ENCODE results near the gene TP73. TPM values are rescaled to one million over a fixed set of nuclear protein-coding genes. Genes with fewer than 3 reads are reported as not detected.

The TP73 gene
- total RNA-seq, 4 donors from 2014 or later: 0.30 to 0.76 TPM; not detected in 2

- TF ChIP-seq POLR2A (IDR thresholded peaks at IDR 0.05): no peak
- TF ChIP-seq, protein P1, sequence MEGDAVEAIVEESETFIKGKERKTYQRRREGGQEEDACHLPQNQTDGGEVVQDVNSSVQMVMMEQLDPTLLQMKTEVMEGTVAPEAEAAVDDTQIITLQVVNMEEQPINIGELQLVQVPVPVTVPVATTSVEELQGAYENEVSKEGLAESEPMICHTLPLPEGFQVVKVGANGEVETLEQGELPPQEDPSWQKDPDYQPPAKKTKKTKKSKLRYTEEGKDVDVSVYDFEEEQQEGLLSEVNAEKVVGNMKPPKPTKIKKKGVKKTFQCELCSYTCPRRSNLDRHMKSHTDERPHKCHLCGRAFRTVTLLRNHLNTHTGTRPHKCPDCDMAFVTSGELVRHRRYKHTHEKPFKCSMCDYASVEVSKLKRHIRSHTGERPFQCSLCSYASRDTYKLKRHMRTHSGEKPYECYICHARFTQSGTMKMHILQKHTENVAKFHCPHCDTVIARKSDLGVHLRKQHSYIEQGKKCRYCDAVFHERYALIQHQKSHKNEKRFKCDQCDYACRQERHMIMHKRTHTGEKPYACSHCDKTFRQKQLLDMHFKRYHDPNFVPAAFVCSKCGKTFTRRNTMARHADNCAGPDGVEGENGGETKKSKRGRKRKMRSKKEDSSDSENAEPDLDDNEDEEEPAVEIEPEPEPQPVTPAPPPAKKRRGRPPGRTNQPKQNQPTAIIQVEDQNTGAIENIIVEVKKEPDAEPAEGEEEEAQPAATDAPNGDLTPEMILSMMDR (IDR thresholded peaks at IDR 0.05): no peak
- H3K9me3 ChIP-seq: no peaks in the 10 kb centered on the region
- no peaks in the 10 kb centered on the region for H3K36me3 ChIP-seq
- no peak for DNase-seq
- H3K27me3 ChIP-seq: peaks cover 18 to 27% of the 10 kb centered on the region in 2 donors
- peaks cover 0 to 28% of the 10 kb centered on the region in 2 donors for H3K4me1 ChIP-seq
- peak overlapping the region in 1 of 2 donors; percentile 30 for H3K4me3 ChIP-seq
- H3K27ac ChIP-seq: no peak overlapping the region
- intact Hi-C loops (cut with DNase I; ENCODE audit: low total_unique reads): no loop called here
These were observed 401 bp downstream of the TP73 start for GRCh38 chr1:3652548-3653285.

GRCh38 chr1:3653286-3653618, 936 bp downstream of the TP73 start:
- DNase-seq: no peak
- TF ChIP-seq, protein P1 (IDR thresholded peaks at IDR 0.05): no peak
- no peak for TF ChIP-seq POLR2A (IDR thresholded peaks at IDR 0.05)
- intact Hi-C loops (cut with DNase I; ENCODE audit: low total_unique reads): no loop called here
- Histone ChIP-seq H3K4me1 (peaks cover 0 to 28% of the 10 kb centered on the region in 2 donors), H3K27ac (no peak overlapping the region), H3K4me3 (no peak overlapping the region), H3K27me3 (peaks cover 18 to 27% of the 10 kb centered on the region in 2 donors), H3K36me3 (no peaks in the 10 kb centered on the region), H3K9me3 (no peaks in the 10 kb centered on the region)

- TF ChIP-seq POLR2A (IDR thresholded peaks at IDR 0.05): no peak
- TF ChIP-seq, protein P1 (IDR thresholded peaks at IDR 0.05): no peak
- no peaks in the 10 kb centered on the region for H3K9me3 ChIP-seq
- no peak overlapping the region for H3K4me3 ChIP-seq
- no peak overlapping the region for H3K27ac ChIP-seq
- no peaks in the 10 kb centered on the region for H3K36me3 ChIP-seq
- H3K27me3 ChIP-seq: peaks cover 18 to 27% of the 10 kb centered on the region in 2 donors
- DNase-seq: no peak
- peaks cover 0 to 28% of the 10 kb centered on the region in 2 donors for H3K4me1 ChIP-seq
- intact Hi-C loops (cut with DNase I; ENCODE audit: low total_unique reads): no loop called here
These were observed 2.4 kb downstream of the TP73 start for GRCh38 chr1:3654549-3655281.

- intact Hi-C loops (cut with DNase I; ENCODE audit: low total_unique reads): no loop called here
- H3K36me3 ChIP-seq: no peaks in the 10 kb centered on the region
- H3K4me3 ChIP-seq: no peak overlapping the region
- H3K27ac ChIP-seq: no peak overlapping the region
- peaks cover 0 to 14% of the 10 kb centered on the region in 2 donors for H3K4me1 ChIP-seq
- peaks cover 7 to 13% of the 10 kb centered on the region in 2 donors for H3K27me3 ChIP-seq
- DNase-seq: no peak
- no peaks in the 10 kb centered on the region for H3K9me3 ChIP-seq
- TF ChIP-seq, protein P1 (IDR thresholded peaks at IDR 0.05): no peak
These were observed 4.3 kb downstream of the TP73 start for GRCh38 chr1:3656450-3657095.

DNA sequence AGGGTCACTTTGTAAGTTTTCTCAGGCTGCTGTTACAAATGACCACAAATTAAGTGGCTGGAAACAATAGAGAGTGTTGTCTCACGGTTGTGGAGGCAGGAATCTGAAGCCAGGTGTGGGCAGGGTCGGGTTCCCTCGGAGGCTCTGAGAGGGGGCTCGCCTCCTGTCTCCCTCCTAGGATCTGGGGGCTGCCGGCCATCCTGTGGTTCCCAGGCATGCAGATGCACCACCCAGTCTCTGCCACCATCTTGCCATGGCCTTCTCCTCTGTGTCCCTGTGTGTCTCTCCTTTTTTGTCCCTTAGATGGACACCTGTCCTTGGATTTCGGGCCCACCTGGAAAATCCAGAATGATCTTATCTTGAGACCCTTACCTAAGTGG, 4.8 kb downstream of the TP73 start:
- Histone ChIP-seq H3K27me3 (peaks cover 2 to 10% of the 10 kb centered on the region in 2 donors), H3K4me3 (no peak overlapping the region), H3K36me3 (no peaks in the 10 kb centered on the region), H3K4me1 (peaks cover 0 to 9% of the 10 kb centered on the region in 2 donors), H3K9me3 (no peaks in the 10 kb centered on the region), H3K27ac (no peak overlapping the region)
- intact Hi-C loops (cut with DNase I; ENCODE audit: low total_unique reads): no loop called here
- no peak for TF ChIP-seq POLR2A (IDR thresholded peaks at IDR 0.05)
- TF ChIP-seq, protein P1 (IDR thresholded peaks at IDR 0.05): no peak
- DNase-seq: no peak
